Mesodermal cell (in vitro differentiated cells): ENCODE measurements around the gene NUP210L.
A peak's percentile ranks its signal among the peaks of the same experiment; 100 is the strongest.

ENCODE experiments used
- H3K27ac ChIP-seq: 2 replicates; pipeline ENCODE4 v1.7.0; 2013; ENCODE audit warnings: mild to moderate bottlenecking, low read depth, low read length, moderate library complexity; ENCODE audit not compliant: severe bottlenecking
- H3K36me3 ChIP-seq: 2 replicates; pipeline ENCODE4 v1.7.1; 2013; ENCODE audit warnings: mild to moderate bottlenecking, low read length, moderate library complexity; ENCODE audit not compliant: control insufficient read depth, insufficient read depth
- H3K4me1 ChIP-seq: one replicate; pipeline ENCODE4 v1.7.1; 2013; ENCODE audit warnings: mild to moderate bottlenecking, low read length; ENCODE audit not compliant: insufficient read depth, control insufficient read depth, poor library complexity, severe bottlenecking
- H3K4me3 ChIP-seq: 2 replicates; pipeline ENCODE4 v1.7.0; 2013; ENCODE audit warnings: low read length, control low read depth, mild to moderate bottlenecking; ENCODE audit not compliant: insufficient read depth, poor library complexity, severe bottlenecking; ENCODE audit errors: extremely low read depth
- H3K9me3 ChIP-seq: 2 replicates; pipeline ENCODE4 v1.7.1; 2013; ENCODE audit warnings: mild to moderate bottlenecking, low read length, moderate library complexity; ENCODE audit not compliant: control insufficient read depth
- WGBS, 2 experiments: methylation state at CpG; one replicate each; pipeline ENCODE4 v1.1.5; 2013; ENCODE audit warnings: missing lambda C conversion rate in 2 of 2; ENCODE audit not compliant: insufficient coverage in 2 of 2; 5-methylcytosine and 5-hydroxymethylcytosine counted together

NUP210L gene

DNA sequence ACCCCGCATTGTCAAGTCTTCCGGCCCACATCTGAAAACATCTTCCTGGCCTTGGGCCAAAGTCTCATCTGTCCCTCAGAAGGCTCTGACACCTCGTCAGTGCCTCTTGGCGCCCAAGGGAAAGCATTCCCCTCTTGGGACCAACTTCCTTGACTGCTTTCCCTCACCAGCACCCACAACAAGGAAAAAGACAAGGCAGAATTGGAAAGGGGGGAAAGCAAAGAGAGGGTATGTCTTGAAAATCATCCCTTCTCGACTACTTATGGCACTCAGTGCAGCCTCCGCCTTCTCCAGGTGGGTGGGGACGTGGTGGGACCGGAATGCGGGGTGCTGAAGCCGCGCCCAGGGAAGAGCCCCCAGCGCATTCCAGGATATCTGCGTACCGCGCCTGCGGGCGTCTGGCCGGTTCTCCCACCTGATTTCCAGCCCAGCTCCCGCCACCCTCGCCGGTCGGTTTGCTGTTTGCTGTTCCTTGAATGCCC lies 191.0 kb downstream of the NUP210L start:
- Histone ChIP-seq H3K9me3 (no peaks in the 10 kb centered on the region), H3K4me1 (peaks cover 15% of the 10 kb centered on the region), H3K27ac (peak overlapping the region; percentile 96), H3K4me3 (peak overlapping the region; percentile 75), H3K36me3 (peaks cover 29% of the 10 kb centered on the region)
- WGBS, 2 experiments, result 0 to 1% methylated on average over 18 to 20 of the region's 22 CpGs

DNA sequence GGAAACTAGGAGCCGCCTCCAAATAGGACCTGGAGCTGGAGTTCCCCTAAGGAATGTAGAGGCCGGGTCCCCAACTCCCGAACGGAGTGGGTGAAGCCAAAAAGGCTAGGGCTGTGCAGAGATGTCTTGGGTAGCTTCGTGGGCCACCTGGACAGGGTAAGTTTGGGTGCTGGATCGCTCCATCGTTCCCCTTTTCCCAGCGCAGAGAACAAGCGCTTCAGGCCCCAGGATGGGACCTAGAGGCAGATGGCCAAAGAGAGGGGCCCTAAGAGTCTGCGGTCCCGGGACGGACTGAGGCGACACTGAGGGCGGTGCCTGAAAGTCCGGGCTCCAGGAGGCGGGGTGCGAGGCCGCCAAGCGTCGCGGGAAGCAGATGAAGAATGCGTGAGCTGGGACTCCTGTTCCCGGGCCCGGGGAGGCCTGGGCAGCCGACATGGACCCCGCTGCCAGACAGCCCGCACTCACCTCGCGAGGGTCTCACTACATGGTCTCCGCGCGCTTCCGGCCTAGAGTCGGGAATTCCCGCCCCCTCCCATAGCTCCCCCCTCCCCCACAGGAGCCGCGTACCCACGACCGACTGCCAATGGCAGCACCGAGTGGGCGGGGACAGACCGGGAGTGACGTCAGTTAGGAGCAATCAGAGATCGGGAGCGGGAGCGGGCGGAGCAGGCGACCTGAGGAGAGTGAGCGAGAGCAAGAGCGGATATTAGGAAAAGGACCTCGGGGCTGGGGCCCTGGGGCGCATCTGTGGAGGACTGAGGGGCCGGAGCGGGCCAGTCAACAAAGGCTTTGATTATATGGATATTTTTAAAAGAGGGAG lies 191.6 kb downstream of the NUP210L start, which contains the start of gene SLC39A1:
SLC39A1 (minus strand) TSS at position 508 of the 820 bp plus-strand sequence. CDS start 822 bp downstream, outside the sequence.
- Histone ChIP-seq H3K36me3 (peaks cover 29% of the 10 kb centered on the region), H3K27ac (peak within 1 kb of the TSS; percentile 96), H3K4me3 (peak within 1 kb of the TSS; percentile 75), H3K9me3 (no peaks in the 10 kb centered on the region), H3K4me1 (peaks cover 11% of the 10 kb centered on the region)
- 0% methylated on average over 38 to 48 of the region's 54 CpGs for WGBS, 2 experiments

DNA sequence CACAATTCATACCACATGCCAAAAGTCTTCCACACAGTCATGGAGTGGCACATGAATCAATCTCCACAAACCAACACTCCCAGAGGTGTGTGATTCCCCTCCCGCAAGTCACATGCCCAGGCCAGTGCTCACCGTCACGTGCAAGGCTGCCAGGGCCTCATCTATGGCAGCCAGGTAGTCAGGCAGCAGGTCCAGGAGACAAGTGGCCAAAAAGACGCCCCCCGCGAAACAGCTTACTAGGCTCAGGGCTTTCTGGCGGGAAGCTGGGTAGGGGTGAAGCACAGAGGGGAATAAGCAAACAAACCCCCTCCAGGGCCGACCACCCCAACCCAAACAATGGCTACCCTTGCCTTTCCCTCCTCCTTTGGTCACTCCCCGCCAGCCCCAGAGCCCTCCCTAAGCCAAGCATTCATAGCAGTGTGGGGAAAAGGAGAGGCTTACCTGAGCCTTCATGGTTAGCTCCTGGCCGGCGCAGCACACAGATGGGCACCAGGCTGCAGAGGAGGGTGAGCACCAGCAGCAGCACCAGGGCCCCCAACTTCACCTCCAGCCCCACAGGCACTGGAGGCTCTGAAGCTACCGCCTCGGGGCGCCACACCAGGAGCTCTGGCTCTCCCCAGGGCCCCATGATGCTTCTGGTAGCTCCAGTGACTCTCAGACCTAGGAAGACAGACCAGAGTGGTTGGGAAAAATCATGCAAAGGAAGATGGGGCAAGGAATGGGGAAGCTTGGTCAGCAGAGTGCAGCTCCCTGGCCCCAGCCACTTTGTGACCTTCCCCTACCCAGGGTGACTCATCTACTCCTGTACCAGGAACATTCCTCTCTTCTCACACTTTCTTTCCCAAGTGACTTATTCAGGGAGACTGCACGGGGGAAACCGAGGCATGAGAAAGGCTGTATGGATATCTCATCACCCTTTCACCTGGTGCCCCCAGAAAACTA lies 192.5 kb downstream of the NUP210L start:
- peak overlapping the region; percentile 75 for H3K4me3 ChIP-seq
- peak overlapping the region; percentile 96 for H3K27ac ChIP-seq
- no peaks in the 10 kb centered on the region for H3K9me3 ChIP-seq
- WGBS, 2 experiments, result 5 to 18% methylated on average over 3 to 10 of the region's 16 CpGs
- peaks cover 7% of the 10 kb centered on the region for H3K4me1 ChIP-seq
- H3K36me3 ChIP-seq, result peaks cover 29% of the 10 kb centered on the region

DNA sequence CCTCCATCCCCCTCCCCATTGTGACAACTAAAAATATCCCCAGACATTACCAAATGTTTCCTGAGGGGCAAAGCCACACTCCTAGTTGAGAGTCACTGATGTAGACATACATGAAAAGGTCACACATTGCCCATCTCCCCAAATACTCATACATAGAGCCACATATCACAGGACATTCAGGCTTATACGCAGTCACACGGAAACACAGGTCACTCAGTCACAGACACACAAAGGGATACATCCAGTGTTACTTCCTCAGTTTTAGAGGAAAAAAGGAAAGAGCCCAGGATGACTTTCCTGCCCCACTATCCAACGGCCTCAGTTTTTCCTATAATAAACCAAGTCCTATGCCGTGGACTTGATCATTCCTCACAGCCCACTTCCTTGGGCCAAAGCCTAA lies 193.5 kb downstream of the NUP210L start:
- Histone ChIP-seq H3K27ac (no peak overlapping the region), H3K4me1 (peaks cover 13% of the 10 kb centered on the region), H3K36me3 (peaks cover 29% of the 10 kb centered on the region), H3K9me3 (no peaks in the 10 kb centered on the region), H3K4me3 (peak overlapping the region; percentile 75)
- WGBS, 2 experiments, result 68 to 71% methylated on average over 4 of the region's 4 CpGs

DNA sequence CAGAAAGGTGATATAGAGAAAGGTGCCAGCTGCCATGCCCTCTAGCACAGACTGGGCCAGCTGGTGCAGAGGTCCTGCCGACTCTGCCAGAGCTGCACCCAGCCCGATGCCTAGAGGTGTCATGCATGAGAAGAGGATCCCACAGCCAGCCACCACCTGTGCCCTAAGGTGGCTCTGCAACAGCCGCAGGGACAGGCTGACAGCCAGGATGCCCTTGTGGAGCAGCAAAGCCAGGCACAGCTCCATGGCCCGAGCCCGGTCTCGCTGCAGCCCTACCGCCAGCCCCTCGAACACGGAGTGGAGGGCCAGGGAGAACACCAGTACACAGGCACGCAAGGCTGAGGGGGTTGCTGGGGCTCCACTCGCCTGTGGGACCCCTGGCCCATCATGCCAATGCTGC lies 194.7 kb downstream of the NUP210L start:
- Histone ChIP-seq H3K4me1 (peaks cover 16% of the 10 kb centered on the region), H3K36me3 (peaks cover 29% of the 10 kb centered on the region), H3K27ac (no peak overlapping the region), H3K4me3 (no peak overlapping the region), H3K9me3 (no peaks in the 10 kb centered on the region)
- 96 to 97% methylated on average over 9 to 11 of the region's 11 CpGs for WGBS, 2 experiments

DNA sequence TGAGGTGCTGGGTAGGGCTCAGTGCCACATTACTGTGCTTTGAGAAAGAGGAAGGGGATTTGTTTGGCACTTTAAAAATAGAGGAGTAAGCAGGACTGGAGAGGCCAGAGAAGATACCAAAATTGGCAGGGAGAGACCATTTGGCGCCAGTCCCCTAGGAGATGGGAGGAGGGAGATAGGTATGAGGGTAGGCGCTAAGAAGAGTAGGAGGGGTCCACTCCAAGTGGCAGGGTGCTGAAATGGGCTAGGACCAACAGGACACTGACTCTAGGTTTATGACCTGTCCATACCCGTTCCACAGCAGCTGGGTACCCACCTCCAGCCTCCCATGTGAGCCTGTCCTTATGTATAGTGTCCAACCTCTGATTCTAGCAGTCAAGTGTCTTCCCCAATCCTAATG lies 195.4 kb downstream of the NUP210L start:
- no peak overlapping the region for H3K4me3 ChIP-seq
- peaks cover 16% of the 10 kb centered on the region for H3K4me1 ChIP-seq
- no peaks in the 10 kb centered on the region for H3K9me3 ChIP-seq
- peaks cover 36% of the 10 kb centered on the region for H3K36me3 ChIP-seq
- 79 to 100% methylated on average over 1 to 3 of the region's 3 CpGs for WGBS, 2 experiments
- peak overlapping the region; percentile 2 for H3K27ac ChIP-seq

DNA sequence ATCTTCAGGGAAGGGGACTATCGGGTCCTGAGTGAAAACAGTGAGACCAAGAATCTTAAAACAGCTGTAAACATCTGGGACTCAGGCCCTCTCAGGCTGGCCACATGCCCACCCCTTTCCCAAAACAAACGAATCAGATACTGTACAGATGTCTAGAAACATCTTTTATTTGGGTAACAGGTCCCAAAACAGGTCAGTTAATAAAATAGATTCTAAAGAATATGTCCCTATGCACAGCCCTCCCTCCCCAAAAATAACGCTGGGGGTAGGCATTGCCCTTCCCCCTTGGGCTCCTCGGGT lies 196.0 kb downstream of the NUP210L start:
- peaks cover 16% of the 10 kb centered on the region for H3K4me1 ChIP-seq
- H3K9me3 ChIP-seq, result no peaks in the 10 kb centered on the region
- H3K27ac ChIP-seq, result peak overlapping the region; percentile 25
- peaks cover 41% of the 10 kb centered on the region for H3K36me3 ChIP-seq
- WGBS, 2 experiments, result 56 to 66% methylated on average over 3 of the region's 4 CpGs
- H3K4me3 ChIP-seq, result peak overlapping the region; percentile 94

DNA sequence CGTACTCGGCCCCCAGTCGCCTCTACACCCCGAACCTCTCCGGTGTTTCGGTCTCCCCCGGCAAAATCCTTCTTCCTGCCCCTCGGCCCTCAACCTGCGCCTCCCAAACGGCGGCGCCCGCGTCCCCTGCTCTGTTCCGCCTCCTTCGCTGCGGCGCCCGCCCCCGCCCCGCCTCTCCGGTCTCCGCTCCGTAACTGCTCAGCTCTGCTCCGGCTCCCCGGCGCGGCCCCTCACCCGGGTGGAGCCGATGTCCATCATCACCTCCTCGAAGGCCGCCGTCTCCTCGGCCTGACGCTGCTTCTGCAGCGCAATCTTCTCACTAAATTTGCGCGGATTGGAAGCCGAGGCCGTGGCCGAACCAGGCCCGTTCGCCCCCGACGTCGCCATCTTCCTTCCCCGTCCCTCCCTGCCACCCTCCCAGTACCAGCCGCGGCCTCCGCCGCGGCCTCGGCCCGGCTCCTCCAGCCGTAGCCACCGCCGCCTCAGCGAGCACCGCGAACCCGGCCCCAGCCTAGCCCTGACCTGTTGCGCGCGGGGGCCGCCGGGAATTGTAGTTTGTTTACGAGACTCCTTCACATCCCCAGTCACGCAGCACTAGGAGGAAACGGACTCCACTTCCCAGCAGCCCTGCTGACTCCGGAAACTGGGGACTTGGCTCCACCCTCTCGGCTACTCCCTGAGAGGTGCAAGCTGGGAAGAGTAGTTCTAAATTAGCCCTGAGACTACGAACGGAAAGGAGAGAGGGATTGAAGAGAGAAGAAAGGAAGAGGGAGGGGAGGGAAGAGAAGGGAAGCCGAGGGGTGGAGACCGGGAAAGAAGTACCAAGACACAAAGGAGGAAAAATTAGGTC lies 196.5 kb downstream of the NUP210L start, which contains the start of gene CRTC2:
CRTC2 (minus strand) TSS at position 502 of the 850 bp plus-strand sequence; CDS start at position 387, 115 bp downstream.
- Histone ChIP-seq H3K27ac (peak within 1 kb of the TSS; percentile 74), H3K4me1 (peaks cover 16% of the 10 kb centered on the region), H3K9me3 (no peaks in the 10 kb centered on the region), H3K4me3 (peak within 1 kb of the TSS; percentile 94), H3K36me3 (peaks cover 47% of the 10 kb centered on the region)
- 0% methylated on average over 57 to 63 of the region's 75 CpGs for WGBS, 2 experiments

DNA sequence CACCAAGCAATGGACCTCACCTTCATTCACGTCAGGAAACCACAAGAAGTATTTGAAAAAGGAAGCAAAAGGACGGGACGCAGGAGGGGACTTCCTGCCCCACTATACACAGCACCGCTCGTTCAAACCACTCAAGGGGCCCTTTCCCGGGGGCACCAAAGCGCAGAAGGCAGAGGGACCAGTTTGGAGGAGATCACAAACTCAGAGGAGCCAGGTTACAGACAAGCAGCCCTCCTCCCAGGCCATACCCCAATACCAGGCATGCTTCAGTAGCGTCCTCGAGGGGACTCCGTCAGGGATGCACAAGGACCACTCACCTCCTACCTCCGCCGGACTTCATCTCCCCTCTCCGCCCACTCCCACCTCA lies 197.1 kb downstream of the NUP210L start:
- WGBS, 2 experiments, result 0% methylated on average over 9 to 10 of the region's 13 CpGs
- Histone ChIP-seq H3K9me3 (no peaks in the 10 kb centered on the region), H3K36me3 (peaks cover 50% of the 10 kb centered on the region), H3K4me3 (peak overlapping the region; percentile 94), H3K27ac (peak overlapping the region; percentile 74), H3K4me1 (peaks cover 16% of the 10 kb centered on the region)
